ENCODE measurements around the gene CFI. TPM values are rescaled to one million over a fixed set of nuclear protein-coding genes. Genes with fewer than 3 reads are reported as not detected.

Gene CFI
- polyA plus RNA-seq = not detected in 2 replicates

DNA sequence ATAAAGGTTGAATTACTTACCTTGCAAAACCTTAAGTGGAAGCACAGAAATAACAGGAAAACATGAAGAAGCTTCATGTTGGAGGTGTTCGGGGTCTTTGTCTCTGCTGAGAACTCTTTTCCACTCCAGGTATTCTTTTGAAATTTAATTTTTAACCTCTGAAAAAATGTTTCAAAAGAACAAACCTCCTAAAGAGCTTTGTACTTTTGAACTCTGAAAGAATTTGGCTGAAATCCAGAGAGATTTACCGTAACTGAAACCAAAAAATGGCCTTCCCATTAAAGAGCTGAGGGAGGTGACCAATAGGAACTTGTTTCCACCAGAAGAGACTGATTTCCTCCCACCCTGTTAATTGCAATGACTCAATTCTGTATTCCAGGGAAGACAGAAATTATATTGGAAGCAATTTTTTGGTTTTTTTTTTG, at the start of gene CFI:
TSS of gene CFI (minus strand) at position 105 of the 425 bp plus-strand sequence. CDS start at position 77, 28 bp downstream.

DNA sequence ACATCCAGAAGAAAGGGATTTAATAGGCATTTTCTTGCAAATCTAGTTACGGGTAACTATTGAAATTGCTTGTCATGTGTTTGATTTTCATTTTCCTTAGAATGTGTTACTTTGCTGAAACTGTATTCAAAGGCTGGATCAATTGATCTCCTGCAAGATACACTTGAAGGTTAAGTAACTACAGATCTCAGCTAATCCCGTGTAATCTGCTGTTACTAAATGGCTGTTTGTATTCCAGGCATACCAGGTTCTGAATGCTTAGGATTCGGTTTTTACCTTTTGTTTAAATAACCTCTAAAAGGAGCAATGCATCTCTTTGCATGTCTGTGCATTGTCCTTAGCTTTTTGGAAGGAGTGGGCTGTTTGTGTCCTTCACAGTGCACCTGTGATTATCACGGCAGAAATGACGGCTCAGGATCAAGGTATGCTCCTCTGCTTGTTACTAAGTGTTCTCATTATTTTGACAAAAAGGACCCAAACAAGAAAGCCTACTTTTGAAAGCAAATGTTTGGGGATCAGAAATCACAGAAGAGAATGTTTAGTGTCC, 46.2 kb upstream of the CFI start, which contains the start of gene LRIT3:
TSS of gene LRIT3 (plus strand) at position 212 of the 547 bp plus-strand sequence. CDS start at position 307, 95 bp downstream.

DNA sequence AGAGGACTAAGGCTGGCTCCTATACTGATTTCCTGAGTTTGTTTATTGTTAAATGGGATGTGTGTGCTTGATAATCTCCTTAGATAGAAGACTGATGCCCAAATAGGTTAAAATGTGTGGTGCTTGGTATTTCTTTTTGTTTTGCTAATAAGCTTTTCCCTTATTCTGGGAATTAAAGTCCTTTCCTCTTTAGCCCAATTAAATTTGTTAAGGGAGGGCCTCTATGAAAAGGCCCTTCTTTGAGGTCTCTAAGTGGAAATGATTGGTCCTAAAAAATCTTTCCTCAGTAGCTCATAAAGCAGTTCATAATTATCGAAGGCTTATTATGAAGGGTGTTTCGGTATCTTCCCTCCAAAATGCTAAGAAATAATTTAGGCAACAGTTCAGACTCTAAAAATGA, 25.9 kb upstream of the CFI start, which contains the start of gene RRH:
TSS of gene RRH (plus strand) at position 301 of the 400 bp plus-strand sequence. CDS start at position 357, 56 bp downstream.

DNA sequence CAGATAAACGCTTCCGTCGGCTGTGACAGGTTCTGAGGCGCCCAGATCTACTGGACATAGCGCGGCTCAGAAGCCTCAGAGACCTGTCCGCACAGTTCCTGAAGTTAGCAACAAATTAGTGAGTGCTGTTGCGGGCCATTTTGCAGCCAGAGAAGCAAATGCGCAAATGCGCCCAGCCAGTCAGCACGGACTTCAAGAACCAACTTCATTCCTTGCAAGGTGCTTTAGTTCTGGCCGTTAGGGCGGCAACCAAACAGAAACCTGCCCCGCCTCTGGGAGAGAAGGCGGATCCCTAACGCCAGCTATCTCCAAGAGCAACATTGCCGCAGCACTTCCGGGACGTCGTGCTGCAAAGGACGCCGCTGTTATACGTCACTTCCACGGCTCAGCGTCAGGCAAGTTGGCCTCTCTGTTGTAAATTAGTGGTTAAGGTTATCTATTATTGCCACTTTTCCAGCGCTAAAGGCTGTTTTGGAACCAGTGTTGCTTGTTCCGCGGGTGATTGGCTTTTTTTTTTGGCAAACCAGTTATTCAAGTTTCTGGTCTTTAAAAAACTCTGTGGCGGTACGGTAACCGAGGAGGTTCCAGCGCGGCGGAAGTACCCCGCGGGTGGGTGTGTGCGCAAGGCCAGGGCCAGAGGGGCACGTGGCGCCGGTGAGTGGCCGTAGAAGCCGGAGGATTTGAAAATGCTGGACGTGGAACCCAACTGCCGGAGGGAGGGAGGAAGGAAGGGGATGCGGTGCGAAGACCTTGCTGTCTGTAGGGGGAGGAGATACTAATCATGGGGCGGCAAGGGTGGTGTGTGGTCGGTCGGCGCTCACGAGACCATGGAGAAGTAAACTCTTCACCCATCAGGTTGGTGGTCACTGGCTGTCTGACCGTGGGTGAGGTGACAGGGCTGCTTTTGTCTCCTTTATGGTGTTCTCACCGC, 13.6 kb upstream of the CFI start, which contains the start of gene GAR1:
TSS of gene GAR1 (plus strand) at position 612 of the 931 bp plus-strand sequence. CDS start 403 bp downstream, outside the sequence.

DNA sequence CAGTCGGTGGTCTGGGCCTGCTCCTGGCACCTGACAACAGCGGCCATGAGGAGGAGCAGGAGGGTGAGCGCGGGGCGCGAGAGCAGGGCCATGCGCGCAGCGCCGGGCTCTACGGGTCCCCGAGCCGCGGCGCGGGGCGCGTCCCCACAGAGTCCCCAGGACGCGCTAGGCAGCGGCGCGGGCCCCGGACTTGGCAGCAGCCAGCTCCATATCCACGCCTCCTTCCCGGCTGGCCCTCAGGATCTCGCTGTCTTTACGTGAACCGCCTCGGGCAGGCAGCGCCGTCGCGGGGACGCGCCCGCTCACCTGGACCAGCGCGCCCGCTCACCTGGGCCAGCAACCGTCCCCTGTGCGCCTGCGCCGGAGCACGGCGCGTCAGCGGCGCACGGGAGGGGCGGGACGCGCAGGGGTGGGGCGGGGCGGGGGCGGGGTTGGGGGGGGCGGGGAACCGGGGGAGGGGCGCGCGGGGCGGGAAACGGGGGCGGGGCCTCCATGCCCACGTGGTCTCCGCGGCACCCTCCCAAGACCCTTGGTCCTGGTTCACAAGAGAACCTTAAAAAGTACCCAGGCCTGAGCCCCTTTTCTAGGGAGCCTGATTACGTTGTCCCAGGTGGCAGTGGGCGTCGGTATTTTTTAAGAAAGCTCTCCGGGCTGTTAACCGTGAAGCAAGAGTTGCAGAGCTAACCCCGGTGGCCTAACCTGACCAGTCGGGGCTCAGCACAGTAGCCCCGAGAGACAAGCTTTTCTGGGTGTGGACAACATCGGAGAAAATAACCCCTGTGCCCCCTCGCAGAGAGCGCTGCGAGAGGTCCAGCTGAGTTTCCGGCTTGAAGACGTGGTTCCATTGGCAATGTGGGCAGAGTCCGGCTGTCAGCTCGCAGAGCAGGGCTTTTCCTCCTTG, 71.8 kb downstream of the CFI start, which contains the start of gene PLA2G12A:
TSS of gene PLA2G12A (minus strand) at position 353 of the 901 bp plus-strand sequence. CDS start at position 92, 261 bp downstream.

DNA sequence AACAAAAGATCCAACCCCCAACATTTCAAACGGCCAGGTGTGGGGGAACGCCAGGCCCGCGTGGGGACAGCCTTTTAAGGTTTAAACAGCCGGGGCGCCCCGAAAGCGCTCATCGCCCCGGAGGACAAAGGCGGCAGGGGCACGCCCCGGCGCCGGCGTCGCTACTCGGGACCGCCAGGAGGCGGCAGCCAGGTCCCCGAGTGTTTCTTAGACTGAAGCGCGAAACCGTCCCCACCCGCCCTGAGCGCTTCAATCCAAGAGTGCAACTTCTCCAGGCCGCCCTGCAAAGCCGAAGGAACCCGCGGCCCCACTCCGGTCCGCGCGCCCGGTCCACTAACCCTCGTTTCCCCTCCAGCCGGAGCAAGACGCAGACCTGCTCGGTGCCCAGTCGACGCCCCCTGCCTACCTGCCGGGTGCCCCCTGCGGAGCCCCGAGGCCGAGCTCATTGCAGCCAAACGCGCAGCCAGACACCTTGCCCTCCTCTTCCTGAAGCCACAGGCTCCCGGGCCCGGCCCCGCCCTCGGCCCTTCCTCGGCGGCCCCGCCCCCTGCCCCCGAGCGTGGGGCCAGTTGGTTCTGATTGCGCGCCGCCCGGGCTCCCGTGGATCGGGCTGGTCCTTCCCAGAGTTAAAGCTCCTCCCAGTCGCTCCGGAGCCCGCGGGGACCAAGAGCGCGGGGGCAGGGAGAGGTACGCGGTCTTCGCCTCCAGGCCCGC, 98.7 kb downstream of the CFI start, which contains the start of gene CASP6:
TSS of gene CASP6 (minus strand) at position 496 of the 714 bp plus-strand sequence. CDS start at position 446, 50 bp downstream.

Other genes with a start within 250 kb of the CFI start
- gene MCUB, start 241.8 kb downstream of the CFI start, polyA plus RNA-seq = 2.2 and 3.6 TPM in 2 replicates
- 6.1 TPM in 1 of 2 replicates, not detected in the other for gene CASP6, start 98.6 kb downstream of the CFI start, polyA plus RNA-seq
- gene PLA2G12A, start 71.9 kb downstream of the CFI start, polyA plus RNA-seq = 25.7 and 39.9 TPM in 2 replicates
- 5.6 and 6.5 TPM in 2 replicates for gene GAR1, start 13.8 kb upstream of the CFI start, polyA plus RNA-seq
- 0.38 and 0.89 TPM in 2 replicates for gene RRH, start 26.0 kb upstream of the CFI start, polyA plus RNA-seq
- gene LRIT3, start 46.1 kb upstream of the CFI start, polyA plus RNA-seq = 0.08 and 0.54 TPM in 2 replicates
- gene EGF, start 110.9 kb upstream of the CFI start, polyA plus RNA-seq = not detected in 2 replicates